ENCODE results near the gene SMAP1.

- TF ChIP-seq POLR2A (IDR thresholded peaks at IDR 0.05) (no peak), CTCF (IDR thresholded peaks at IDR 0.05) (no peak)
Measured at GRCh38 chr6:70819646-70820045, 152.0 kb downstream of the SMAP1 start.

All from adrenal gland (tissue), 5 donors.